ENCODE data around the gene MAB21L4. TPM values are rescaled to one million over a fixed set of nuclear protein-coding genes. Genes with fewer than 3 reads are reported as not detected.

The MAB21L4 gene
- total RNA-seq, 1 experiment from 2014 or later = 0.15 TPM

- Histone ChIP-seq H2AK5ac (ENCODE audit: insufficient read length, low read length) (no peak overlapping the region), H3K9me3 (ENCODE audit: control insufficient read depth, low read depth, low read length) (no peaks in the 10 kb centered on the region), H3K23me2 (ENCODE audit: insufficient read length, low read depth, low read length, poor library complexity, severe bottlenecking) (no peaks in the 10 kb centered on the region), H3K4me1 (ENCODE audit: insufficient read depth, low read length) (no peaks in the 10 kb centered on the region), H3K23ac (ENCODE audit: insufficient read length, low read depth, low read length) (no peak overlapping the region), H2BK120ac (ENCODE audit: low read depth, low read length, poor library complexity, severe bottlenecking) (no peak overlapping the region), H3K27ac (ENCODE audit: insufficient read length, low read depth, low read length) (no peak overlapping the region), H2AFZ (ENCODE audit: low read length) (no peak overlapping the region), H3K14ac (ENCODE audit: insufficient read depth, low read length) (peak overlapping the region; percentile 8; the same call in 1 of the 2 replicates), H4K5ac (ENCODE audit: insufficient read length, low read depth, low read length) (no peak overlapping the region), H2BK5ac (ENCODE audit: insufficient read length, low read length) (no peak overlapping the region), H2BK20ac (ENCODE audit: low read depth, low read length, poor library complexity, severe bottlenecking) (no peak overlapping the region), H4K8ac (replicated peaks; ENCODE audit: insufficient read length, low read depth, low read length) (no peak overlapping the region), H3K27me3 (ENCODE audit: insufficient read depth, low read length) (no peaks in the 10 kb centered on the region), H3K9ac (ENCODE audit: extremely low read depth, insufficient read length, low read length) (no peak overlapping the region), H2BK15ac (ENCODE audit: low read depth, low read length) (no peak overlapping the region), H3K56ac (ENCODE audit: insufficient read length, low read depth, low read length) (no peak overlapping the region), H3K4me2 (ENCODE audit: insufficient read depth, insufficient read length, low read length) (no peak overlapping the region), H3K4ac (ENCODE audit: low read depth, low read length) (no peak overlapping the region), H3T11ph (ENCODE audit: low read length) (no peak overlapping the region), H3K18ac (ENCODE audit: insufficient read length, low read depth, low read length) (no peak overlapping the region), H3K79me1 (ENCODE audit: insufficient read depth, low read depth, low read length, poor library complexity, severe bottlenecking) (no peaks in the 10 kb centered on the region), H4K20me1 (ENCODE audit: control insufficient read depth, insufficient read depth, insufficient read length) (no peaks in the 10 kb centered on the region), H3K79me2 (ENCODE audit: insufficient read depth, low read length) (no peaks in the 10 kb centered on the region), H4K91ac (ENCODE audit: insufficient read length, low read depth, low read length) (no peak overlapping the region), H2BK12ac (ENCODE audit: insufficient read length, low read depth, low read length) (no peak overlapping the region)
- Mint-ChIP-seq H3K9me3 (no peaks in the 10 kb centered on the region), H3K4me3 (no peak overlapping the region), H3K27ac (no peak overlapping the region), H3K36me3 (ENCODE audit: insufficient read depth in 1 of 3, low read depth in 3 of 3) (no peaks in the 10 kb centered on the region), H3K4me1 (peaks cover 2 to 10% of the 10 kb centered on the region in 2 experiments), H3K27me3 (ENCODE audit: low read depth) (no peaks in the 10 kb centered on the region)
- TF ChIP-seq CTCF (conservative IDR thresholded peaks at IDR 0.05) = no peak
- DNase-seq = no peak
- WGBS (ENCODE audit: extremely low coverage, insufficient read length, low lambda C conversion rate) = no CpG with 5 or more reads among the region's 9 CpGs
Observed at GRCh38 chr2:240894006-240894405, 1.9 kb downstream of the MAB21L4 start.

Data from H9 (cell line).